Upper lobe of right lung (tissue), 1 donor: Measurements from ENCODE around the gene KDM4C. TPM values are rescaled to one million over a fixed set of nuclear protein-coding genes. Genes with fewer than 3 reads are reported as not detected.
"Not testable (repeated sequence)": the region's sequence is repeated elsewhere in the genome, so short reads cannot be mapped to it uniquely, and the experiment has no call there.

Source experiments
- ATAC-seq: fragments of 200-7000 bp; cut with Tn5 transposase; one replicate; pipeline ENCODE4 v1.9.1; 2020; ENCODE audit warnings: mild to moderate bottlenecking, moderate library complexity
- DNase-seq: peaks from one replicate; pipeline ENCODE4 v3.0.0-alpha.2; 2020
- H3K27ac ChIP-seq: fragments of 200-600 bp; one replicate; pipeline ENCODE4 v1.8.0; 2022
- H3K27me3 ChIP-seq: fragments of 200-600 bp; one replicate; pipeline ENCODE4 v1.8.0; 2022; ENCODE audit warnings: mild to moderate bottlenecking
- H3K36me3 ChIP-seq: fragments of 200-600 bp; one replicate; pipeline ENCODE4 v1.8.0; 2022
- H3K4me1 ChIP-seq: fragments of 200-600 bp; one replicate; pipeline ENCODE4 v1.8.0; 2022
- H3K4me3 ChIP-seq: fragments of 200-600 bp; one replicate; pipeline ENCODE4 v1.8.0; 2022; ENCODE audit warnings: mild to moderate bottlenecking
- H3K9me3 ChIP-seq: fragments of 200-600 bp; one replicate; pipeline ENCODE4 v1.8.0; 2022
- CTCF ChIP-seq: fragments of 200-600 bp; IDR thresholded peaks from one replicate; pipeline ENCODE4 v1.8.0; 2022; ENCODE audit warnings: antibody characterized with exemption
- intact Hi-C: fragments of 100-400 bp; cut with DNase I; formaldehyde crosslinking; loops from one replicate; pipeline ENCODE4 v1.11.0; 2022
- total RNA-seq: library from RNA; stranded (reverse); fragmentation: NEBNext Ultra II Directional; extraction: Animal tissue kit (Norgen Biotek cat#: 25700); gene quantifications from one replicate; pipeline ENCODE4 v1.2.1, GENCODE V29; 2021
- donor health status: DM: no; HTN: yes; CAD: no; lungs with severe emphysema.

The KDM4C gene
- total RNA-seq, 1 donor from 2014 or later, result 37.2 TPM

- no peak for TF ChIP-seq CTCF
- H3K4me1 ChIP-seq, result no peaks in the 10 kb centered on the region
- no peaks in the 10 kb centered on the region for H3K36me3 ChIP-seq
- H3K9me3 ChIP-seq, result no peaks in the 10 kb centered on the region
- DNase-seq (peak; percentile 6), ATAC-seq (no peak)
- H3K27ac ChIP-seq, result no peak overlapping the region
- intact Hi-C loops, result no loop called here
- H3K4me3 ChIP-seq, result no peak overlapping the region
- H3K27me3 ChIP-seq, result no peaks in the 10 kb centered on the region
Observed at GRCh38 chr9:6735422-6735821, 22.4 kb upstream of the KDM4C start.

- intact Hi-C loops, result no loop called here
- no peak overlapping the region for H3K27ac ChIP-seq
- H3K9me3 ChIP-seq, result no peaks in the 10 kb centered on the region
- no peak for TF ChIP-seq CTCF
- H3K4me3 ChIP-seq, result no peak overlapping the region
- H3K4me1 ChIP-seq, result no peaks in the 10 kb centered on the region
- H3K36me3 ChIP-seq, result no peaks in the 10 kb centered on the region
- H3K27me3 ChIP-seq, result no peaks in the 10 kb centered on the region
- ATAC-seq (no peak), DNase-seq (peak; percentile 5)
Observed at GRCh38 chr9:6739218-6739617, 18.6 kb upstream of the KDM4C start.

- ATAC-seq, result not testable (repeated sequence)
Observed at GRCh38 chr9:6748861-6749260, 8.9 kb upstream of the KDM4C start.

GRCh38 chr9:6754861-6755260 is 2.9 kb upstream of the KDM4C start:
- H3K4me3 ChIP-seq, intact Hi-C loops, ATAC-seq: not testable (repeated sequence)

More at GRCh38 chr9:6748861-6749260, 8.9 kb upstream of the KDM4C start:
- H3K27me3 ChIP-seq, H3K4me1 ChIP-seq, H3K27ac ChIP-seq, DNase-seq, H3K4me3 ChIP-seq, H3K9me3 ChIP-seq, intact Hi-C loops, H3K36me3 ChIP-seq: not testable (repeated sequence)

GRCh38 chr9:6757132-6757455 is 679 bp upstream of the KDM4C start:
- H3K27ac ChIP-seq, result peak overlapping the region; percentile 95
- H3K36me3 ChIP-seq, result no peaks in the 10 kb centered on the region
- H3K27me3 ChIP-seq, result no peaks in the 10 kb centered on the region
- ATAC-seq (peak; percentile 67), DNase-seq (no peak)
- no peaks in the 10 kb centered on the region for H3K9me3 ChIP-seq
- H3K4me3 ChIP-seq, result peak overlapping the region; percentile 94
- peaks cover 8% of the 10 kb centered on the region for H3K4me1 ChIP-seq
- intact Hi-C loops, result no loop called here
- TF ChIP-seq CTCF, result no peak

More at GRCh38 chr9:6754861-6755260, 2.9 kb upstream of the KDM4C start:
- H3K36me3 ChIP-seq, H3K27ac ChIP-seq, H3K27me3 ChIP-seq, H3K4me1 ChIP-seq, DNase-seq, H3K9me3 ChIP-seq: not testable (repeated sequence)

GRCh38 chr9:6758248-6758497 is 400 bp downstream of the KDM4C start:
- Histone ChIP-seq H3K36me3 (no peaks in the 10 kb centered on the region), H3K9me3 (no peaks in the 10 kb centered on the region), H3K4me1 (peaks cover 8% of the 10 kb centered on the region), H3K27me3 (no peaks in the 10 kb centered on the region), H3K27ac (peak overlapping the region; percentile 95), H3K4me3 (peak overlapping the region; percentile 94)
- DNase-seq, result no peak
- ATAC-seq, result peak; percentile 58
- intact Hi-C loops, result no loop called here
- TF ChIP-seq CTCF, result no peak

GRCh38 chr9:6758498-6759184 is 868 bp downstream of the KDM4C start:
- no peaks in the 10 kb centered on the region for H3K27me3 ChIP-seq
- no peak for TF ChIP-seq CTCF
- no peaks in the 10 kb centered on the region for H3K9me3 ChIP-seq
- peak overlapping the region; percentile 94 for H3K4me3 ChIP-seq
- intact Hi-C loops, result no loop called here
- ATAC-seq (peak; percentile 42), DNase-seq (peak; percentile 76)
- peaks cover 8% of the 10 kb centered on the region for H3K4me1 ChIP-seq
- peak overlapping the region; percentile 95 for H3K27ac ChIP-seq
- H3K36me3 ChIP-seq, result no peaks in the 10 kb centered on the region
